Thyroid gland (tissue), 4 donors: Measurements from ENCODE around the gene CECR2. TPM values are rescaled to one million over a fixed set of nuclear protein-coding genes. Genes with fewer than 3 reads are reported as not detected.

Experiments used
- DNase-seq, 2 donors: peaks; one replicate each; pipeline ENCODE4 v3.0.0-alpha.2; 2019
- H3K27ac ChIP-seq, 3 donors: fragments of 200-600 bp; sonication (generic); 1 replicate in 2 of 3; 2 replicates in 1 of 3; pipeline ENCODE4 v1.5.1; 2016 to 2019; ENCODE audit warnings: mild to moderate bottlenecking in 1 of 3, moderate library complexity in 1 of 3
- H3K27me3 ChIP-seq: fragments of 200-600 bp; sonication (generic); one replicate; pipeline ENCODE4 v1.5.1; 2019
- H3K36me3 ChIP-seq, 2 donors: fragments of 200-600 bp; sonication (generic); one replicate each; pipeline ENCODE4 v1.5.1; 2016 to 2019
- H3K4me1 ChIP-seq, 2 donors: fragments of 200-600 bp; sonication (generic); one replicate each; pipeline ENCODE4 v1.5.1; 2017 to 2019
- H3K4me3 ChIP-seq, 3 donors: fragments of 200-600 bp; sonication (generic); replicated peaks in 1 of 3; 1 replicate in 2 of 3; 2 replicates in 1 of 3; pipeline ENCODE4 v1.5.1; 2016; ENCODE audit warnings: mild to moderate bottlenecking in 1 of 3
- H3K9me3 ChIP-seq: fragments of 200-600 bp; sonication (generic); one replicate; pipeline ENCODE4 v1.5.1; 2017
- CTCF ChIP-seq, 6 experiments: fragments of 200-600 bp in 3 of 6; fragments of 450-650 bp in 3 of 6; sonication (generic) in 3 of 6; IDR thresholded peaks; one replicate each; pipeline ENCODE4 v1.5.1; 2016 to 2019; ENCODE audit warnings: antibody characterized with exemption in 6 of 6, mild to moderate bottlenecking in 2 of 6, inconsistent platforms in 1 of 6, moderate library complexity in 1 of 6
- POLR2A ChIP-seq, 2 donors: fragments of 450-650 bp; IDR thresholded peaks; one replicate each; pipeline ENCODE4 v1.6.1; 2017; ENCODE audit warnings: antibody characterized with exemption in 2 of 2, mild to moderate bottlenecking in 2 of 2, moderate library complexity in 1 of 2
- WGBS, 2 donors: methylation state at CpG; one replicate each; pipeline ENCODE4 v1.1.5; 2017; 5-methylcytosine and 5-hydroxymethylcytosine counted together
- intact Hi-C: fragments of 100-400 bp; cut with DNase I; formaldehyde crosslinking; loops from one replicate; pipeline ENCODE4 v1.15.1; 2023
- total RNA-seq, 4 donors: library from RNA; depleted of rRNA; stranded (reverse); fragments of >200 nt; gene quantifications; one replicate each; pipeline ENCODE4 v1.2.3, GENCODE V29; 2016

CECR2 gene
- total RNA-seq, 4 donors from 2014 or later = 1.5 to 7.7 (median 2.1) TPM

GRCh38 chr22:17370026-17370765 lies 936 bp downstream of the CECR2 start:
- DNase-seq = peak; percentile 21 to 27
- H3K4me1 ChIP-seq = peaks cover 6 to 22% of the 10 kb centered on the region in 2 donors
- intact Hi-C loops = no loop called here

GRCh38 chr22:17370766-17371432 lies 1.6 kb downstream of the CECR2 start:
- no peak for TF ChIP-seq POLR2A (IDR thresholded peaks at IDR 0.05)
- no peak for TF ChIP-seq CTCF (IDR thresholded peaks at IDR 0.05)
- Histone ChIP-seq H3K27ac (no peak overlapping the region), H3K9me3 (no peaks in the 10 kb centered on the region), H3K4me1 (peaks cover 6 to 22% of the 10 kb centered on the region in 2 donors), H3K4me3 (peak overlapping the region; percentile 11 to 48 (median 38)), H3K36me3 (no peaks in the 10 kb centered on the region), H3K27me3 (no peaks in the 10 kb centered on the region)
- DNase-seq = no peak
- WGBS, 2 donors = 37 to 43% methylated on average over 23 of the region's 23 CpGs
- intact Hi-C loops = no loop called here

More at GRCh38 chr22:17370026-17370765, 936 bp downstream of the CECR2 start:
- no peaks in the 10 kb centered on the region for H3K27me3 ChIP-seq
- 2% methylated on average over 19 to 29 of the region's 88 CpGs for WGBS, 2 donors
- TF ChIP-seq CTCF (IDR thresholded peaks at IDR 0.05) (no peak), POLR2A (IDR thresholded peaks at IDR 0.05) (no peak)
- H3K36me3 ChIP-seq = no peaks in the 10 kb centered on the region
- H3K4me3 ChIP-seq = peak overlapping the region; percentile 11 to 48 (median 38)
- no peaks in the 10 kb centered on the region for H3K9me3 ChIP-seq
- H3K27ac ChIP-seq = peak overlapping the region in 1 of 3 donors; percentile 49

- Histone ChIP-seq H3K36me3 (no peaks in the 10 kb centered on the region), H3K27ac (no peak overlapping the region), H3K4me3 (no peak overlapping the region), H3K9me3 (no peaks in the 10 kb centered on the region), H3K27me3 (no peaks in the 10 kb centered on the region), H3K4me1 (peaks cover 6 to 22% of the 10 kb centered on the region in 2 donors)
- intact Hi-C loops = no loop called here
- 81 to 85% methylated on average over 5 of the region's 5 CpGs for WGBS, 2 donors
- DNase-seq = no peak
- no peak for TF ChIP-seq POLR2A (IDR thresholded peaks at IDR 0.05)
- no peak for TF ChIP-seq CTCF (IDR thresholded peaks at IDR 0.05)
Measured at GRCh38 chr22:17371448-17371847, 2.2 kb downstream of the CECR2 start.

- H3K4me1 ChIP-seq = peaks cover 0 to 14% of the 10 kb centered on the region in 2 donors
- H3K4me3 ChIP-seq = no peak overlapping the region
- no peaks in the 10 kb centered on the region for H3K36me3 ChIP-seq
- TF ChIP-seq CTCF (IDR thresholded peaks at IDR 0.05) (no peak), POLR2A (IDR thresholded peaks at IDR 0.05) (no peak)
- intact Hi-C loops = no loop called here
- no peaks in the 10 kb centered on the region for H3K27me3 ChIP-seq
- 88 to 93% methylated on average over 4 of the region's 4 CpGs for WGBS, 2 donors
- no peak for DNase-seq
- no peaks in the 10 kb centered on the region for H3K9me3 ChIP-seq
- no peak overlapping the region for H3K27ac ChIP-seq
Measured at GRCh38 chr22:17373855-17374254, 4.6 kb downstream of the CECR2 start.
